Measurements from ENCODE around the gene TRIP4. TPM values are rescaled to one million over a fixed set of nuclear protein-coding genes. Genes with fewer than 3 reads are reported as not detected.

TRIP4 gene
- total and polyA plus RNA-seq, 2 of the 8 experiments (the other 6 are each of a cell fraction or from before 2014, with no cell fraction given) = 6.2 to 18.9 TPM

GRCh38 chr15:64466408-64467141 lies 78.9 kb downstream of the TRIP4 start (continued):
- TF ChIP-seq BCL11A (IDR thresholded peaks at IDR 0.05; ENCODE audit: low read depth in 2 of 2, low read length in 2 of 2) (no peak), NRF1 (IDR thresholded peaks at IDR 0.05; ENCODE audit: low read depth, low read length) (no peak), SUZ12 (IDR thresholded peaks at IDR 0.05; ENCODE audit: low read length) (no peak), CEBPB (IDR thresholded peaks at IDR 0.05; ENCODE audit: low read depth, low read length) (no peak), SIRT6 (IDR thresholded peaks at IDR 0.05; ENCODE audit: low read length) (no peak), TBP (IDR thresholded peaks at IDR 0.05; ENCODE audit: low read depth, low read length) (no peak), SP1 (IDR thresholded peaks at IDR 0.05; ENCODE audit: low read depth, low read length) (no peak)
